ENCODE data around the gene ZEB1.
"Not testable (repeated sequence)": the region's sequence is repeated elsewhere in the genome, so short reads cannot be mapped to it uniquely, and the experiment has no call there.

Gene ZEB1

DNA sequence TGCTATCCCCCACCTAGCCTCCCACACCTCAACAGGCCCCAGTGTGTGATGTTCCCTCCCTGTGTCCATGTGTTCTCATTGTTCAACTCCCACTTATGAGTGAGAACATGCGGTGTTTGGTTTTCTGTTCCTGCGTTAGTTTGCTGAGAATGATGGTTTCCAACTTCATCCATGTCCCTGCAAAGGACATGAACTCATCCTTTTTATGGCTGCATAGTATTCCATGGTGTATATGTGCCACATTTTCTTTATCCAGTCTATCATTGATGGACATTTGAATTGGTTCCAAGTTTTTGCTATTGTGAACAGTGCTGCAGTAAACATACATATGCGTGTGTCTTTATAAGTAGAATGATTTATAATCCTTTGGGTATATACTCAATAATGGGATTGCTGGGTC, 86.8 kb downstream of the ZEB1 start:
- H3K4me3 ChIP-seq (ENCODE audit: low read depth, low read length); H3K36me3 ChIP-seq (ENCODE audit: control insufficient read depth, insufficient read depth, low read length); H3K27me3 ChIP-seq (ENCODE audit: control insufficient read depth, insufficient read depth, low read length); H3K9me3 ChIP-seq (ENCODE audit: control insufficient read depth, insufficient read depth, low read length); H3K4me1 ChIP-seq (ENCODE audit: control insufficient read depth, insufficient read depth, low read length); H3K9ac ChIP-seq (ENCODE audit: low read depth, low read length): not testable (repeated sequence)

DNA sequence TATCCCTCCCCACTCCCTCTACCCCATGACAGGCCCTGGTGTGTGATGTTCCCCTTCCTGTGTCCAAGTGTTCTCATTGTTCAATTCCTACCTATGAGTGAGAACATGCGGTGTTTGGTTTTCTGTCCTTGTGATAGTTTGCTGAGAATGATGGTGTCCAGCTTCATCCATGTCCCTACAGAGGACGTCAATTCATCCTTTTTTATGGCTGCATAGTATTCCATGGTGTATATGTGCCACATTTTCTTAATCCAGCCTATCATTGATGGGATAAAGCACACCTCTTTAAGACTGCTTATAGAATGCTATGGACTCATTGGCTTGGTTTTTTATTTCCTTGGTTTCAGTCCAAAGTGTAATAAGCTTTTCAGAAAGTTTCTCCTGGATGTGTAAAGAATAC, 93.4 kb downstream of the ZEB1 start:
- H3K36me3 ChIP-seq (ENCODE audit: control insufficient read depth, insufficient read depth, low read length); H3K4me1 ChIP-seq (ENCODE audit: control insufficient read depth, insufficient read depth, low read length); H3K27me3 ChIP-seq (ENCODE audit: control insufficient read depth, insufficient read depth, low read length); H3K4me3 ChIP-seq (ENCODE audit: low read depth, low read length); H3K9me3 ChIP-seq (ENCODE audit: control insufficient read depth, insufficient read depth, low read length); H3K9ac ChIP-seq (ENCODE audit: low read depth, low read length): not testable (repeated sequence)

DNA sequence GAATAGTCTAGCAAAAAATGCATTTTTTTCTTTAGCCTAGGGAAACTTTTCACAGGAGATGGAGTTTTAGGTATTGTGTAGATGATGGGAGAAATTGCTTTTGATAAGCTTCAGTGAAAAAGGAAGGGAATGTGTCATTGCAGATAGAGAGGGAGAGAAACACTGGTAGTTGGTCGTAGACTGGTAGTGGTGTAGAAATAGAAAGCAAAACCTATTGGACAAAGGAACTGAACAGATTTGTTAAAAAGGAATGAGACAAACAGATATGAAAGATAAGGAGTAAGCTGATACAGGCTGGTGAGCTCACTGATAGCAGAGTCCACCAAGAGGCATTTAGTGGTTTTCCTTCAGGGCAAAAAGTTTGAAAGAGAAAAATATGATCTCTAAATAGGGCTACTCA, 94.3 kb downstream of the ZEB1 start:
- H3K27me3 ChIP-seq (ENCODE audit: control insufficient read depth, insufficient read depth, low read length): no peaks in the 10 kb centered on the region
- H3K4me1 ChIP-seq (ENCODE audit: control insufficient read depth, insufficient read depth, low read length): no peaks in the 10 kb centered on the region
- no peaks in the 10 kb centered on the region for H3K36me3 ChIP-seq (ENCODE audit: control insufficient read depth, insufficient read depth, low read length)
- H3K4me3 ChIP-seq (ENCODE audit: low read depth, low read length): no peak overlapping the region
- no peaks in the 10 kb centered on the region for H3K9me3 ChIP-seq (ENCODE audit: control insufficient read depth, insufficient read depth, low read length)
- H3K9ac ChIP-seq (ENCODE audit: low read depth, low read length): no peak overlapping the region

DNA sequence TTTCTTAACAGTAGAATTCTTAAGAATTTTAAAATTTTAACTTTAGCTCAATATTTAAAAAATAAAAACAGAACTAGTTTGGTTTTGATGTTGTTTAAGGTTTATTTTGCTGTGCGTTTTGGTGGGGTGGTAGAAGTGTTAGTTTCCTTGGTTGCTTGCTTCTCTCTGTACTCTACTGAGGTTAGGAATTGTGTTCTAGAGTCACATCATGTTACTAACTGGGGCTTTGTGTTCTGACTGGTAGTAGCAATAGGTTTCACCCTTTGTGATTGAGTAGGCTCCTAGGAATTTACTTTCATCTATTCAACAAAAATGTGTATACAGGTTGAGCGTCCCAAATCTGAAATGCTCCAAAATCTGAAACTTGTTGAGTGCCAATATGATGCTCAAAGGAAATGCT, 99.5 kb downstream of the ZEB1 start:
- Histone ChIP-seq H3K36me3 (ENCODE audit: control insufficient read depth, insufficient read depth, low read length) (no peaks in the 10 kb centered on the region), H3K27me3 (ENCODE audit: control insufficient read depth, insufficient read depth, low read length) (no peaks in the 10 kb centered on the region), H3K4me3 (ENCODE audit: low read depth, low read length) (no peak overlapping the region), H3K9me3 (ENCODE audit: control insufficient read depth, insufficient read depth, low read length) (no peaks in the 10 kb centered on the region), H3K4me1 (ENCODE audit: control insufficient read depth, insufficient read depth, low read length) (no peaks in the 10 kb centered on the region), H3K9ac (ENCODE audit: low read depth, low read length) (no peak overlapping the region)

DNA sequence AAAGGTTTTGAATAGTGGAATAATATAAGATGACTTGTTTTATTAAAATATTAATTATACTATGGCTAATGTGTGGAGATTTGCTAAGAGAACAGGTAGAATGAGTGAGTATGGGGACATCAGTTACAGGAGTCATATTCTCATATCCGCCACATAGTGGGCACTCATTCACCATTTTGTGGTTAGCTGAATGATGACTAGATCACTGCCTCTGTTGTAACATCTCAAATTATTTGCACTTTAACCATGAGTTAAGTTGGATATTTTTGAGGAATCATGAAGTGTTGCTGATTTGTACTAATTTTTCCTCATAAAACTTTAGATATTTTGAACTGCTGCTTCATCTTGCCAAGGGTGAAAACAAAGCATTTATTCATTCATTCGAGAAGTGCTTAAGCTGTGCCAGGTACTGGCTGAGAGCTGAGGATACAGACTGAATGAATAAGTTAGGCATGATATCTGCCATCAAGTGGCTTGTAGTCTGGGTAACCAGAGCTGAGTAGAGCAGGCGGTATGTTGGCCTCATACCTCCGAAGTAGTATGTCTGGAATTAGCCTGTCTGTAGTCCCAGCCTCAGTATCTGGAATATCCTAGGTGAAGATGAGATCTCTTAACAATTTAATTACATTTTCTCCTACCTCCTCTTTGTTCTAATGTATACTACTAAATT, 100.5 kb downstream of the ZEB1 start:
- H3K36me3 ChIP-seq (ENCODE audit: control insufficient read depth, insufficient read depth, low read length): no peaks in the 10 kb centered on the region
- H3K27me3 ChIP-seq (ENCODE audit: control insufficient read depth, insufficient read depth, low read length): no peaks in the 10 kb centered on the region
- no peaks in the 10 kb centered on the region for H3K4me1 ChIP-seq (ENCODE audit: control insufficient read depth, insufficient read depth, low read length)
- no peak overlapping the region for H3K4me3 ChIP-seq (ENCODE audit: low read depth, low read length)
- no peaks in the 10 kb centered on the region for H3K9me3 ChIP-seq (ENCODE audit: control insufficient read depth, insufficient read depth, low read length)
- H3K9ac ChIP-seq (ENCODE audit: low read depth, low read length): no peak overlapping the region

DNA sequence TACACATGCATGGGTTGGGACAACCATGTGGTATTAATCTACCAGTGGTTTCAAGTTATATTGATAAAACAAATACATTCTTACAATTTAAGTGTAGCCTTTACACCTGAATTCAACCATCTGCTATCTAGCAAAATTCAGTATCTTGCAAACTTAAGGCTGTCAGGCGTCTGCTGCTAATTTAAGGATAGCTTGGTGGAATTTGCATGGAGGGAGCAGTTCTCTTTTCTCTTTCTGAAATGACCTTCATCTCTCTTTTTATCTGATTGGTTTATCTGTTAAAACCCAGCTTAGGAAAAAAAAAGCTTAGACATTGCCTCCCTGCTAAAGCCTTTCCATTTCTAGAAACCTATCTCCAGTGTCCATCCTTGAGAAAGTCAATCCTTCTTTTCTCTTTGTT, 102.3 kb downstream of the ZEB1 start:
- Histone ChIP-seq H3K36me3 (ENCODE audit: control insufficient read depth, insufficient read depth, low read length) (no peaks in the 10 kb centered on the region), H3K4me3 (ENCODE audit: low read depth, low read length) (no peak overlapping the region), H3K9ac (ENCODE audit: low read depth, low read length) (no peak overlapping the region), H3K9me3 (ENCODE audit: control insufficient read depth, insufficient read depth, low read length) (no peaks in the 10 kb centered on the region), H3K27me3 (ENCODE audit: control insufficient read depth, insufficient read depth, low read length) (no peaks in the 10 kb centered on the region), H3K4me1 (ENCODE audit: control insufficient read depth, insufficient read depth, low read length) (no peaks in the 10 kb centered on the region)

DNA sequence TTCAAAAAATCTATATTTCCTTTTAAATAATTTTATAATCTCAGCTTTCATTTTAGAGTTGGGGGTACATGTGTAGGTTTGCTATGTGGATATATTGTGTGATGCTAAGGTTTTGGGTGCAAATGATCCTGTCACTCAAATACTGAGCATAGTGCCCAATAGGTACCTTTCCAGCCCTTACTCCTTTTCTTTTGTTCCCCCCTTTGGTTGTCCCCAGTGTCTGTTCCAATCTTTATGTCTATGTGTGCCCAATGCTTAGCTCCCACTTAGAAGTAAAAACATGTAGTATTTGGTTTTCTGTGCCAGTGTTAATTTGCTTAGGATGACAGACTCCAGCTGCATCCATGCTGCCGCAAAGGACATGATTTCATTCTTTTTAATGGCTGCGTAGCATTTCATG, 103.6 kb downstream of the ZEB1 start:
- no peak overlapping the region for H3K9ac ChIP-seq (ENCODE audit: low read depth, low read length)
- no peak overlapping the region for H3K4me3 ChIP-seq (ENCODE audit: low read depth, low read length)
- no peaks in the 10 kb centered on the region for H3K4me1 ChIP-seq (ENCODE audit: control insufficient read depth, insufficient read depth, low read length)
- no peaks in the 10 kb centered on the region for H3K9me3 ChIP-seq (ENCODE audit: control insufficient read depth, insufficient read depth, low read length)
- no peaks in the 10 kb centered on the region for H3K36me3 ChIP-seq (ENCODE audit: control insufficient read depth, insufficient read depth, low read length)
- H3K27me3 ChIP-seq (ENCODE audit: control insufficient read depth, insufficient read depth, low read length): no peaks in the 10 kb centered on the region

DNA sequence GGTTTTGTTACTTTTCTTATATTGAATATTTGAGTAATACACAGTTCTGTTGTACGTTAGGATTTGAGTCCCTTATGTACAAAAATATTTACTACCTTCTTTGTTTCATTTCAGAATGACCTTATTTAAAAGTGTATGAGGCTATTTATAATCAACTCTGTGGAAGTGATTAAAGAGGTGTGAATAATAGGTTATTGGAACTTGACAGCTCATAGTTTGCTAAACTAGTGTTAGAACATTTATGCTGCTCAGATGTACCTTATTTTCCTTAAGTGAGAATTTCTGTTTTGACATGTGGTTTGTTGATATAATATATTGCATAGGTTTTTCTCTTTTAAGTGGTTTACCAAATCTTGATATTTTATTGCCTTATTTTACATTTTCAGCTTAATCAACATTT, 105.5 kb downstream of the ZEB1 start:
- Histone ChIP-seq H3K36me3 (ENCODE audit: control insufficient read depth, insufficient read depth, low read length) (no peaks in the 10 kb centered on the region), H3K4me1 (ENCODE audit: control insufficient read depth, insufficient read depth, low read length) (no peaks in the 10 kb centered on the region), H3K4me3 (ENCODE audit: low read depth, low read length) (no peak overlapping the region), H3K27me3 (ENCODE audit: control insufficient read depth, insufficient read depth, low read length) (no peaks in the 10 kb centered on the region), H3K9me3 (ENCODE audit: control insufficient read depth, insufficient read depth, low read length) (no peaks in the 10 kb centered on the region), H3K9ac (ENCODE audit: low read depth, low read length) (no peak overlapping the region)

DNA sequence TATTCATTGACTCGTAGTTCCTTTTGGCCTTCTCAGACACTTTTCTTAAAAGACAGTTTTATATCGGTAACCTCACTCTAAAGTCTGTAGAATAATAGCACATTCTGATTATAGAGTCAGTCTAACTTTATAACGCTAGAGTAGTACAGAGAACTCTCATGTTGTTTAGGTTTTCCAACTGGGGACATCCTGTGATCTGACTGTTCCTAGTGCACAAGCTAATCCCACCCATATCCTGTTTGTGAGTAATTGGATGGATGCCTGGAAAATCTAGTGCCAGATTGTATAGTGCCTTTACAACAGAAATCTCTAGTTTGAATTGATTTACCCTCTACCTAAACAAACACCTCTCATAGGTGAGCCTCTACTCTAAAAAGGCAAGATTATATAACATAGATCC, 107.4 kb downstream of the ZEB1 start:
- Histone ChIP-seq H3K9me3 (ENCODE audit: control insufficient read depth, insufficient read depth, low read length) (no peaks in the 10 kb centered on the region), H3K4me1 (ENCODE audit: control insufficient read depth, insufficient read depth, low read length) (no peaks in the 10 kb centered on the region), H3K9ac (ENCODE audit: low read depth, low read length) (no peak overlapping the region), H3K36me3 (ENCODE audit: control insufficient read depth, insufficient read depth, low read length) (no peaks in the 10 kb centered on the region), H3K27me3 (ENCODE audit: control insufficient read depth, insufficient read depth, low read length) (no peaks in the 10 kb centered on the region), H3K4me3 (ENCODE audit: low read depth, low read length) (no peak overlapping the region)

DNA sequence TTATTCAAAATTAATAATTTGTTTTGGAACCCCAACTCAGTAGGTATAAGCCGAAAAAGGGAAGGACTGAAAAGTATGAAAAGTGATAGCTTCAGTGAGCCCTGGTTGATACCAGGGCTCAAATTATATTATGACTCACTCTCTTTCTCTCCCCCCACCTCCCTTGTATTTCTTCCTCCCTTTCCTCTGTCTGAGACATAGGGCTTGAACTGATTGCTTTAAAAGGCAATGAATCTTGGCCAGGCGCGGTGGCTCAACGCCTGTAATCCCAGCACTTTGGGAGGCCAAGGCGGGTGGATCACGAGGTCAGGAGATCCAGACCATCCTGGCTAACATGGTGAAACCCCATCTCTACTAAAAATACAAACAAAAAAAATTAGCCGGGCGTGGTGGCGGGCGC, 108.3 kb downstream of the ZEB1 start:
- not testable (repeated sequence) for H3K9me3 ChIP-seq (ENCODE audit: control insufficient read depth, insufficient read depth, low read length); H3K4me1 ChIP-seq (ENCODE audit: control insufficient read depth, insufficient read depth, low read length); H3K27me3 ChIP-seq (ENCODE audit: control insufficient read depth, insufficient read depth, low read length); H3K4me3 ChIP-seq (ENCODE audit: low read depth, low read length); H3K36me3 ChIP-seq (ENCODE audit: control insufficient read depth, insufficient read depth, low read length); H3K9ac ChIP-seq (ENCODE audit: low read depth, low read length)

DNA sequence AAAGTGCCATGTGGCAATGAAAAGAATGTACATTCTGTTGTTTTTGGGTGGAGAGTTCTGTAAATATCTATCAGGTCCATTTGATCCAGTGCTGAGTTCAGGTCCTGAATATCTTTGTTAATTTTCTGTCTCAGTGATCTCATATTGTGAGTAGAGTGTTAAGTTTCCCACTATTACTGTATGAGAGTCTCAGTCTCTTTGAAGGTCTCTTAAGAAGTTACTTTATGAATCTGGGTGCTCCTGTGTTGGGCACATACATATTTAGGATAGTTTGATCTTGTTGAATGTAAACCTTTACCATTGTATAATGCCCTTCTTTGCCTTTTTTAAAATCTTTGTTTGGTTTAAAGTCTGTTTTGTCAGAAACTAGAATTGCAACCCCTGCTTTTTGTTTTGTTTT, 109.5 kb downstream of the ZEB1 start:
- H3K9me3 ChIP-seq (ENCODE audit: control insufficient read depth, insufficient read depth, low read length); H3K9ac ChIP-seq (ENCODE audit: low read depth, low read length); H3K4me1 ChIP-seq (ENCODE audit: control insufficient read depth, insufficient read depth, low read length): not testable (repeated sequence)

DNA sequence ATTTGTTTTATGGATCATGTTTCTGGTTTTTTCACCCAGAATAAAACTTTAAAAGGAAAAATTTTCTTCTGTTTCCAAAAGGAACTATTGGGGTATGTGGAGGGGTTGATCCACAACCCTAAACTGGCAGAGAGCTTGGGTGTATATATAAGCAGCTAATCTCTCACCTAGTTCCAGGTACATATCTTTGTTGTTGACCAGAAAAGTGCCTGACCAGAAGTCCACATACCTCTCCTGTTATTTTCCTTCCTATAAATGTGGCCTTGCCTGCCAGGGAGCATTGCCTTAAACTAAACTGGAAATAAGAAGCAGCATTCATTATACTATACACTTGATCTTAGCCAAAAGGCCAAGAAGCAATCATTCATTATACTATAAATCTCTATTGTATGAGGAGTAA, 112.0 kb downstream of the ZEB1 start:
- no peaks in the 10 kb centered on the region for H3K36me3 ChIP-seq (ENCODE audit: control insufficient read depth, insufficient read depth, low read length)
- no peak overlapping the region for H3K9ac ChIP-seq (ENCODE audit: low read depth, low read length)
- no peak overlapping the region for H3K4me3 ChIP-seq (ENCODE audit: low read depth, low read length)
- H3K9me3 ChIP-seq (ENCODE audit: control insufficient read depth, insufficient read depth, low read length): no peaks in the 10 kb centered on the region
- H3K27me3 ChIP-seq (ENCODE audit: control insufficient read depth, insufficient read depth, low read length): no peaks in the 10 kb centered on the region
- no peaks in the 10 kb centered on the region for H3K4me1 ChIP-seq (ENCODE audit: control insufficient read depth, insufficient read depth, low read length)

More for the DNA sequence above, 109.5 kb downstream of the ZEB1 start:
- not testable (repeated sequence) for H3K4me3 ChIP-seq (ENCODE audit: low read depth, low read length); H3K36me3 ChIP-seq (ENCODE audit: control insufficient read depth, insufficient read depth, low read length); H3K27me3 ChIP-seq (ENCODE audit: control insufficient read depth, insufficient read depth, low read length)

DNA sequence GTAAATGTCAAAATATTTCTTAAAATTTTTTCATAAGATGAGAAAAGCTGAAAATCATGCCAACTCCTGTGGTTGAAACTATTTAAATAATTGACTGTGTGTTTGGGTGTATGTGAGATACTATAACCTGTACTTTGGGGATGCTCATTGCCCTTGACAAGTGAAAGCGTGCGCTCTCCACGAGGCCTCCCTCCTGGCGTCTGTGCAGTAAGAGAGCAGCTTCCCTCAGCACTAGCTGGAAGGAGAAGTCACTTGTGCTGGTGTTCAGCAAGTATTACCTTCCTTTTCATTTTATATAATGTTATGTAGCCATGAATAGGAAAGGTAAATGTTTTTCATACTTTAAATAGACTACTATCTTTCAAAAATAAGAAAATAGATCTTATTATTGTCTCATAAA, 118.9 kb downstream of the ZEB1 start:
- H3K9me3 ChIP-seq (ENCODE audit: control insufficient read depth, insufficient read depth, low read length): no peaks in the 10 kb centered on the region
- no peak overlapping the region for H3K4me3 ChIP-seq (ENCODE audit: low read depth, low read length)
- H3K9ac ChIP-seq (ENCODE audit: low read depth, low read length): no peak overlapping the region
- H3K36me3 ChIP-seq (ENCODE audit: control insufficient read depth, insufficient read depth, low read length): no peaks in the 10 kb centered on the region
- no peaks in the 10 kb centered on the region for H3K4me1 ChIP-seq (ENCODE audit: control insufficient read depth, insufficient read depth, low read length)
- no peaks in the 10 kb centered on the region for H3K27me3 ChIP-seq (ENCODE audit: control insufficient read depth, insufficient read depth, low read length)

Data from iPS-15b (cell line).